ENCODE results near the gene ZCCHC24. TPM values are rescaled to one million over a fixed set of nuclear protein-coding genes. Genes with fewer than 3 reads are reported as not detected.
A peak's percentile ranks its signal among the peaks of the same experiment; 100 is the strongest.

The ZCCHC24 gene
- total RNA-seq, 1 donor from 2014 or later, result 13.5 TPM

- DNase-seq, result no peak
These were observed 34.9 kb downstream of the ZCCHC24 start for GRCh38 chr10:79410315-79411094.

- DNase-seq, result no peak
These were observed 35.7 kb downstream of the ZCCHC24 start for GRCh38 chr10:79409726-79410085.

- no peak for DNase-seq
These were observed 36.2 kb downstream of the ZCCHC24 start for GRCh38 chr10:79409038-79409725.

GRCh38 chr10:79407811-79408795 is 37.3 kb downstream of the ZCCHC24 start:
- peak; percentile 44 for DNase-seq

GRCh38 chr10:79407423-79407796 is 38.0 kb downstream of the ZCCHC24 start:
- DNase-seq, result no peak

GRCh38 chr10:79406683-79407422 is 38.6 kb downstream of the ZCCHC24 start:
- no peak for DNase-seq

DNA sequence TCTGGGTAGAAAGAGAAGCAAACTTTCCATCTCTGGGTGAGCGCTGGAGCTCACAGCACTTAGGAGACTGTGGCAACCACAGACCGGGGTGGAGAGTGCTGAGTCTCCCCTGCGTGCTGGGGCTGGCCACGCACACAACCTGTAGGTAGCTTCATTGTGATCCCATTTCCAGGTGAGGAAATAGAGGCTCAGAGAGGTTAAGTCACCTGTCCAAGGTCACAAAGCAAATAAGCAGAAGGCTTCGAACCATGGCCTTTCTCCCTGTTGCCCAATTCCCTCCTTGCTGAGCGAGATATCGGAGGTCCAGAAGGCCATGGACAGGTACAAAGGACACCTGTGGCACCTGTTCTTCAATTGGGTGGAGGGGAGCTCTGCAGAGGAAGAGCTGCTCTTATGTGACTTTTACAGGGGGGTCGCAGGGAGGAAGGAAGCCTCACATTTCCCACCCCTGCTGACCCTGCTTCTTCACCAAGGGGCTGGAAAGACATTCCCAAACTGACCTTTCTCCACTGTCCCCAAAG is 39.4 kb downstream of the ZCCHC24 start:
- no peak for DNase-seq

GRCh38 chr10:79405221-79405994 is 40.0 kb downstream of the ZCCHC24 start:
- no peak for DNase-seq

- no peak for DNase-seq
These were observed 40.7 kb downstream of the ZCCHC24 start for GRCh38 chr10:79404690-79405131.

GRCh38 chr10:79404231-79404609 is 41.2 kb downstream of the ZCCHC24 start:
- DNase-seq, result peak; percentile 91

- peak; percentile 40 for DNase-seq
These were observed 41.8 kb downstream of the ZCCHC24 start for GRCh38 chr10:79403441-79404230.

- DNase-seq, result no peak
These were observed 42.5 kb downstream of the ZCCHC24 start for GRCh38 chr10:79402951-79403350.

DNA sequence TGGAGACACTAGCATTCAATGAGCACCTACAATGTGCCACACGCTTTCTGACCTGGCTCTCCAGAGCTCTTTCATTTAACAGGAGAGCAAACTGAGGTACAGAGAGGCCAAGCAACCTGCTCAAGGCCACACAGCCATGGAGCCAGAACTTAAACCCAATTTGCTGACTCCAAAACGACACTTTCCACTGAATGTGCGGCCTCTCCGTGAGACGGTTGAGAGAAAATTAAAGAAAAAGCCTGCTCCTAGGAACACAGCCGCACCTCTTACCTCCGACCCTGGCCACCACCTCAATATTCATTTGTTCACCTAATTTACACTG is 42.8 kb downstream of the ZCCHC24 start:
- DNase-seq, result no peak

DNA sequence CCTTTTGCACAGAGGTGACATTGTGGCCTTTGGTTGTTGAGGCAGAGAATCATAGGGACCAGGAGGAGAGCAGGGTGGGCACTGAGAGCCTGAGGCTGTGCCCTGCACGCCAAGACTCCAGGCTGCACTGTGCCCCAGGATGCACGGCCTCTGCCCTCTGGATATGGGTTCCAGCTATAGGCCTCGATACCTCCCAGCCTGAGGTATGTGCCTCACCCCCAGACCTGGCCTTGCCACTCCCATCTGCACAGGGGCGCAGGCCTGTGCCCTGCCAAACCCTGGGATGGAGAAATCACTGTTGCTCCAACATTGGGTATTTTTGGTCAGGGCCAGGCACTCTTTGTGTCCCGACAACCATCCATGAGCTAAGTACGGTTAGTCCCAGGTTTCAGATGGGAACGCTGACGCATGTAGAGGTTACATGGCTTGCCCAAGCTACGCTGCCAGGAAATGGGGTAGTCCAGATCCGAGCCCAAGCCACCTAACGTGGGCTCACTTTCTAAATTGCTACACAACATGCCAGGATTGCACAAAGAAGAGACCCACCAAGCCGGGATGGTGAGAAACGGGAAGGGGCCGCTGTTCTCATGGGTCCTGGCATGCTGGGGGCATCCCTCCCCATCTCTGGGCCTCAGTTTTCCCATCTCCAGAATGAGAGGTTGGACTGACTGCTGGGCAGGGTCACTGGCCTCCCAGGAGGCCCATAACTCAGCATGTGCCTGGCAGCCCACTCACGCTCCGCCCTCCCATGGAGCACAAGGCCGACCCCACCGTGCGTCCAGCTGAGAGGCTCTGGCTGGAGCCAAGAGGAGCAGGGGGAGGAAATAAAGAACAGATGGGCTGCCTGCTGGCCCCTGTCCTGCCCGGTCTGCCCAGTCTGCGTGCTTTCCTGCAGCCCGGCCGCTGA is 44.2 kb downstream of the ZCCHC24 start:
- DNase-seq, result peak; percentile 30

- peak; percentile 32 for DNase-seq
These were observed 45.0 kb downstream of the ZCCHC24 start for GRCh38 chr10:79400146-79401004.

GRCh38 chr10:79399223-79399831 is 46.1 kb downstream of the ZCCHC24 start:
- DNase-seq, result peak; percentile 92

DNA sequence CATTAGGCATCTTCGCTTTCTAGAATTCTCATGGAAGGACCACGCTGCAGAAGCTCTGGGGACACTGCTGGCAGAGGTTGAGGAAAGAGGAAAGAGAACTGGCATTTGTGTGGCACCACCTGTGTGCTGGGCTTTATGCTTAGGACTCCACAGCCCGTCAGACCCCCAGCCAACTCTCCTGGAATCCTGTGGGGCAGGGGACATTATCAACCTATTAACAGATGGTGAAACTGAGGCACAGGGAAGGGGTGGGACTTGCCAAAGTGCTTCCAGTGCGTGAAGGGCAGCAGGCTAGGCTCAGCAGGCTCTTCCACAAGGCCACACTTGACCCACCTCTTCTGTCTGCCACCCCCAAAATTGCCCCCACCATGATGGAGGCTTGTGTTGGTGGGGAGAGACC is 46.8 kb downstream of the ZCCHC24 start:
- no peak for DNase-seq
